22Rv1 (cell line): ENCODE results near the gene RTN4R.
"Not testable (repeated sequence)": the region's sequence is repeated elsewhere in the genome, so short reads cannot be mapped to it uniquely, and the experiment has no call there.

Experiments used
- CTCF ChIP-seq: fragments of 450-650 bp; IDR thresholded peaks from 2 replicates; pipeline ENCODE4 v1.5.1; 2017; ENCODE audit warnings: mild to moderate bottlenecking
- ZFX ChIP-seq: fragments of 450-650 bp; IDR thresholded peaks from 2 replicates; pipeline ENCODE4 v1.6.1; 2017; ENCODE audit warnings: antibody characterized with exemption, borderline replicate concordance

DNA sequence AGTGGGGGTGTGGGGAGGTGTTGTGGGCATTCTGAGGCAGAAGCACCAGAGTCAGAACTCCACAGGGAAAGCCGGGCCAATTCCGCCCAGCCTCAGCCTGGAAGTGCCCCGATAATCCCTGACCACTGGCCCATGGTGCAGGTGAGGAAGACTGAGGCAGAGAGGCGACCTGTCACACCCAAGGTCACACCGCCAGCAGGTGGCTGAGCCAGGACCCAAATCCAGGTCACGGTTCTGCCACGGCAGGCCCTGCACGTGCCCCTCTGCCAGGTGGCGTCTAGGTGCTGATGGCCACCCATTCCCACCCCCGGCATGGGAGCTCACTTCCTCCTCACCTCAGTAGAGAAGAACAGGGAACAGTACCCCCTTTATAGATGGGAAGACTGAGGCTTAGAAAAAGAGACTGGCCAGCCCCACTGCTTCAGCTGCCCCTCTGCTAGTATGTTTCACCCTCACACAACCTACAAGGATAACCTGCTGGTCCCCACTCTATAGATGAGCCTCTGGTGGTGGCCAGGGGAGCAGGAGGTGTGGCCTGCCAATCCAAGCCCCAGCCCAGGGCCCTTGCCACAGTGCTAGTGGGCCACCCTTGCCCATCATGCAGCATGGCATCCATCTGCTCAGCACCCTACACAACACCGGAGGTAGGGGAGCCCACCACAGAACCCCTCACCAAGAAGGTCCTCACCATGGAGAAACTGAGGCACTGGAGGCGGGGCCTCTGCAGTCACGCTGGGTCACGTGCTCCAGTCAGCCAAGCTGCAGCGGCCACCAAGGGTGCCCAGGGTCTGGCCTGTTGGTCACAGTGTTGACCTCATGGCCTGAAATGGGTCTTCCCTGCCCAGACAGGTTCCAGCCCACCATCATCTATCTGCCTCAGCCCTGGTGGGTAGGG lies 2.1 kb downstream of the RTN4R start:
- TF ChIP-seq CTCF, ZFX: not testable (repeated sequence)
